ENCODE measurements around the gene ADPRS. TPM values are rescaled to one million over a fixed set of nuclear protein-coding genes. Genes with fewer than 3 reads are reported as not detected.

ADPRS gene
- total and polyA plus RNA-seq, 9 of the 15 experiments (the other 6 are each of a cell fraction or from before 2014, with no cell fraction given): 5.9 to 40.0 (median 27.4) TPM

DNA sequence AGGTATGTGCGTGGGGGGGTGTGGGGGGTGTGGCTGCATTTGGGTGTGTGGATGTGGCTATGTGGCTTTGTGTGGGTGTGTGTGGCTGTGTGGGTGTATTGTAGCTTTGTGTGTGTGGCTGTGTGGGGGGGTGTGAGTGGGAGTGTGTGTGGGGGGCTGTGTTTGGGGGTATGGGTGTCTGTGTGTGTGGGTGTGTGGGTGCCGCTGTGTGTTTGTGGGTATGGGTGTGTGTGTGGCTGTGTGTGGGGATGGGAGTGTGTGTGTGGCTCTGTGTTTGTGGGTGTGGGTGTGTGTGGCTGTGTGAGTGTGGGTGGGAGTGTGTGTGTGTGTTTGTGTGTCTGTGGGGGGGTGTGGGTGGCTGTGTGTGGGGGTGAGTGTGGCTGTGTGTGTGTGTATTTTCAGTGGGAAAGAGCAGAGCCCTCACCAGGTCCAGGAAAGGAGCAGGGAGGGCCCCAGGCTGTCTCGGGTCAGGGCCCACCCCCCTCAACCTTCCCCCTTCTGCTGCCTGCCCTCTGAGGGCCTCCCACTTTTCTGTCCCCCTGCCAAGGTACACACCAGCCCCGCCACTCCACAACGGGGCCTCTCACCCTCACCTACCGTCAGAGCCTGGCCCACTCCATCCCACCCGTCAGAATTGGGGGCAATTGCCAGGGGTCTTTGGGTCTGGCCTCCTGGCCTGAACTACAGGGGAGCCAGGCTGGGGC, 38.3 kb downstream of the ADPRS start (continued):
- no peak for TF ChIP-seq LCOR (CRISPR knock-in tag; IDR thresholded peaks at IDR 0.05)
- no peak for TF ChIP-seq CHCHD3 (CRISPR knock-in tag; IDR thresholded peaks at IDR 0.05)
- no peak for TF ChIP-seq KAT7 (CRISPR knock-in tag; IDR thresholded peaks at IDR 0.05; ENCODE audit: borderline replicate concordance)
- TF ChIP-seq, protein P1, sequence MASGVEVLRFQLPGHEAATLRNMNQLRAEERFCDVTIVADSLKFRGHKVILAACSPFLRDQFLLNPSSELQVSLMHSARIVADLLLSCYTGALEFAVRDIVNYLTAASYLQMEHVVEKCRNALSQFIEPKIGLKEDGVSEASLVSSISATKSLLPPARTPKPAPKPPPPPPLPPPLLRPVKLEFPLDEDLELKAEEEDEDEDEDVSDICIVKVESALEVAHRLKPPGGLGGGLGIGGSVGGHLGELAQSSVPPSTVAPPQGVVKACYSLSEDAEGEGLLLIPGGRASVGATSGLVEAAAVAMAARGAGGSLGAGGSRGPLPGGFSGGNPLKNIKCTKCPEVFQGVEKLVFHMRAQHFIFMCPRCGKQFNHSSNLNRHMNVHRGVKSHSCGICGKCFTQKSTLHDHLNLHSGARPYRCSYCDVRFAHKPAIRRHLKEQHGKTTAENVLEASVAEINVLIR (CRISPR knock-in tag; IDR thresholded peaks at IDR 0.05): no peak
- no peak for TF ChIP-seq NCOA2 (IDR thresholded peaks at IDR 0.05; ENCODE audit: partially characterized antibody in 2 of 2)

- 24% methylated on average over 11 of the region's 11 CpGs for WGBS (ENCODE audit: insufficient coverage, low coverage, missing lambda C conversion rate)
- TF ChIP-seq KAT8 (IDR thresholded peaks at IDR 0.05; ENCODE audit: low read depth): no peak
- no peak for TF ChIP-seq RBM34 (IDR thresholded peaks at IDR 0.05; ENCODE audit: borderline replicate concordance, insufficient read depth, low read length)
- TF ChIP-seq FOXA3 (CRISPR knock-in tag; conservative IDR thresholded peaks at IDR 0.05 in 1 of 2, IDR thresholded peaks at IDR 0.05 in 1 of 2): 0 out of 4 replicates have a peak, but pooled peaks of 1 of the 2 experiments have one; percentile 40
- peak; percentile 17; the same call in 1 of the 2 replicates for TF ChIP-seq BCOR (IDR thresholded peaks at IDR 0.05)
- no peak for TF ChIP-seq HLTF (IDR thresholded peaks at IDR 0.05)
- no peak for TF ChIP-seq XRCC3 (IDR thresholded peaks at IDR 0.05)
- TF ChIP-seq PREB (CRISPR knock-in tag; IDR thresholded peaks at IDR 0.05): no peak
- TF ChIP-seq RCOR1 (IDR thresholded peaks at IDR 0.05; ENCODE audit: borderline replicate concordance in 1 of 2, low read depth in 2 of 2, low read length in 2 of 2): 0 out of 4 replicates have a peak, but pooled peaks of 1 of the 2 experiments have one; percentile 29
- TF ChIP-seq SUPT5H (IDR thresholded peaks at IDR 0.05): no peak
- no peak for TF ChIP-seq KDM1A (IDR thresholded peaks at IDR 0.05)
- TF ChIP-seq SMARCE1 (IDR thresholded peaks at IDR 0.05): no peak
- no peak for TF ChIP-seq CBX1 (IDR thresholded peaks at IDR 0.05; ENCODE audit: low read depth)
- peak; percentile 38 for TF ChIP-seq DACH1 (IDR thresholded peaks at IDR 0.05; ENCODE audit: partially characterized antibody)
- no peak for TF ChIP-seq MEIS2 (IDR thresholded peaks at IDR 0.05; ENCODE audit: partially characterized antibody)
These were observed 39.6 kb downstream of the ADPRS start for GRCh38 chr1:36128126-36128904.

More at GRCh38 chr1:36128126-36128904, 39.6 kb downstream of the ADPRS start:
- peak; percentile 71 to 83 (median 78) for DNase-seq (ENCODE audit: extremely low read depth in 1 of 4, low spot score in 3 of 4)
- Histone ChIP-seq H3K79me2 (ENCODE audit: control insufficient read depth, insufficient read depth, low read length) (no peaks in the 10 kb centered on the region), H3K4me2 (ENCODE audit: insufficient read depth, low read length) (peak overlapping the region; percentile 41), H3K27me3 (ENCODE audit: control insufficient read depth in 2 of 2, insufficient read depth in 2 of 2, low read length in 2 of 2) (0 out of 5 replicates have a peak, but pooled peaks cover 0 to 4% of the 10 kb centered on the region in 2 experiments), H2AFZ (ENCODE audit: low read depth, low read length) (0 out of 2 replicates have a peak overlapping the region, but pooled peaks have one; percentile 23), H3K4me1 (replicated peaks in 1 of 2; ENCODE audit: control insufficient read depth in 2 of 2, insufficient read depth in 2 of 2, low read length in 2 of 2) (peaks cover 16 to 42% of the 10 kb centered on the region in 2 experiments), H3K36me3 (ENCODE audit: control insufficient read depth, insufficient read depth, low read length) (no peaks in the 10 kb centered on the region), H3K9me1 (ENCODE audit: control insufficient read depth, insufficient read depth, low read length) (no peaks in the 10 kb centered on the region), H3K4me3 (no peak overlapping the region), H4K20me1 (replicated peaks; ENCODE audit: control insufficient read depth, insufficient read depth, low read length) (no peaks in the 10 kb centered on the region), H3K27ac (ENCODE audit: extremely low read depth, low read depth, low read length) (no peak overlapping the region), H3K9me3 (replicated peaks; ENCODE audit: control insufficient read depth, insufficient read depth, low read depth, low read length) (no peaks in the 10 kb centered on the region), H3K9ac (ENCODE audit: insufficient read depth in 1 of 2, low read depth in 2 of 2, low read length in 2 of 2) (peak overlapping the region in 1 of 2 experiments; percentile 80; a peak in 2 of 4 replicates)
- FAIRE-seq: peak; percentile 70
- in situ Hi-C loops (cut with MboI) (no loop called here), intact Hi-C loops (cut with micrococcal nuclease) (no loop called here)
- ChIA-PET POLR2A (interaction anchor here (0.6 to 2.3 kb wide), 10 partner anchors 10 to 239 kb away, joined by 3 to 19 read pairs (median 4); partner anchors contain the start of genes SH3D21 and TRAPPC3), CTCF (ENCODE audit: low intra/inter-chr PET ratio) (no interaction called here)
- no TSS peak for BruUV-seq (replicated peaks)
- ATAC-seq: peak; percentile 65
